22Rv1 (cell line): ENCODE results near the gene SEPTIN3.

Experiments
- ZFX ChIP-seq: fragments of 450-650 bp; IDR thresholded peaks from 2 replicates; pipeline ENCODE4 v1.6.1; 2017; ENCODE audit warnings: antibody characterized with exemption, borderline replicate concordance
- TF ChIP-seq, protein P1 (sequence below): fragments of 450-650 bp; IDR thresholded peaks from 2 replicates; pipeline ENCODE4 v1.5.1; 2017; ENCODE audit warnings: mild to moderate bottlenecking

DNA sequence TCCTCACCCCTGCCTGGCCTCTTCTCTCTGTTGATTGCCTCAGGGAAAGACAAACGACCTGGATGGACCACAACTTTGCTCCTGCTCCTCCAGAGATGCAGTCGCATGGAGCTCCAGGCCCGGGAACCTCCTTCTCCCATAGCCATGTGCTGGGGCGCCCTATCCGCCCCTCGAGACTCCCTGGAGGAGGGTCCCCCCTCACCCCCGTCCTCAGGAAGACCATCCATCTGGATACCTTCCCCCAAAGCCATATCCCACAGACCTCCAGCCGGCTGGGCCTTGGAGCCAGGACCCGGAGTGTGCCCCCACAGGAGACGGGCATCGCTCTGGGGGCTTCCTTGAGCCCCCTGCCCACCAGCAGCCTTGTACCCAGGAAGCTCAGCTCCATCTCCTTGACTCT, 2.2 kb downstream of the SEPTIN3 start:
- TF ChIP-seq, protein P1, sequence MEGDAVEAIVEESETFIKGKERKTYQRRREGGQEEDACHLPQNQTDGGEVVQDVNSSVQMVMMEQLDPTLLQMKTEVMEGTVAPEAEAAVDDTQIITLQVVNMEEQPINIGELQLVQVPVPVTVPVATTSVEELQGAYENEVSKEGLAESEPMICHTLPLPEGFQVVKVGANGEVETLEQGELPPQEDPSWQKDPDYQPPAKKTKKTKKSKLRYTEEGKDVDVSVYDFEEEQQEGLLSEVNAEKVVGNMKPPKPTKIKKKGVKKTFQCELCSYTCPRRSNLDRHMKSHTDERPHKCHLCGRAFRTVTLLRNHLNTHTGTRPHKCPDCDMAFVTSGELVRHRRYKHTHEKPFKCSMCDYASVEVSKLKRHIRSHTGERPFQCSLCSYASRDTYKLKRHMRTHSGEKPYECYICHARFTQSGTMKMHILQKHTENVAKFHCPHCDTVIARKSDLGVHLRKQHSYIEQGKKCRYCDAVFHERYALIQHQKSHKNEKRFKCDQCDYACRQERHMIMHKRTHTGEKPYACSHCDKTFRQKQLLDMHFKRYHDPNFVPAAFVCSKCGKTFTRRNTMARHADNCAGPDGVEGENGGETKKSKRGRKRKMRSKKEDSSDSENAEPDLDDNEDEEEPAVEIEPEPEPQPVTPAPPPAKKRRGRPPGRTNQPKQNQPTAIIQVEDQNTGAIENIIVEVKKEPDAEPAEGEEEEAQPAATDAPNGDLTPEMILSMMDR = no peak
- no peak for TF ChIP-seq ZFX
